G401 (cell line): ENCODE measurements around the gene VTI1A. TPM values are rescaled to one million over a fixed set of nuclear protein-coding genes. Genes with fewer than 3 reads are reported as not detected.
"Not testable (repeated sequence)": the region's sequence is repeated elsewhere in the genome, so short reads cannot be mapped to it uniquely, and the experiment has no call there.

ENCODE experiments used
- DNase-seq: peaks from one replicate; pipeline ENCODE4 v3.0.0-alpha.2; 2015; ENCODE audit warnings: low spot score
- in situ Hi-C: cut with HindIII; loops from 2 replicates; pipeline ENCODE4 v1.10.0; 2016; ENCODE audit warnings: low sequenced_read_pairs, mixed read lengths
- total RNA-seq: library from RNA; depleted of rRNA; stranded (reverse); fragments of >200 nt; shearing (Covaris generic); gene quantifications from 2 replicates; pipeline ENCODE4 v1.2.3, GENCODE V29; 2014

VTI1A gene
- total RNA-seq, 1 experiment from 2014 or later = 30.5 TPM

- in situ Hi-C loops = no loop called here
- DNase-seq = no peak
Measured at GRCh38 chr10:112447620-112447928, 559 bp downstream of the VTI1A start.

GRCh38 chr10:112448888-112449287 is 1.9 kb downstream of the VTI1A start:
- in situ Hi-C loops = no loop called here
- DNase-seq = no peak

GRCh38 chr10:112454910-112455779 is 8.1 kb downstream of the VTI1A start:
- in situ Hi-C loops = no loop called here
- no peak for DNase-seq

- in situ Hi-C loops = no loop called here
- DNase-seq = no peak
Measured at GRCh38 chr10:112456533-112456932, 9.5 kb downstream of the VTI1A start.

- in situ Hi-C loops = no loop called here
- no peak for DNase-seq
Measured at GRCh38 chr10:112460366-112460765, 13.4 kb downstream of the VTI1A start.

GRCh38 chr10:112461029-112461887 is 14.2 kb downstream of the VTI1A start:
- in situ Hi-C loops = no loop called here
- DNase-seq = no peak

GRCh38 chr10:112464074-112464473 is 17.1 kb downstream of the VTI1A start:
- in situ Hi-C loops = not testable (repeated sequence)

GRCh38 chr10:112465299-112465883 is 18.4 kb downstream of the VTI1A start:
- no peak for DNase-seq
- in situ Hi-C loops = no loop called here

More at GRCh38 chr10:112464074-112464473, 17.1 kb downstream of the VTI1A start:
- not testable (repeated sequence) for DNase-seq

- in situ Hi-C loops = no loop called here
- DNase-seq = no peak
Measured at GRCh38 chr10:112466802-112467201, 19.8 kb downstream of the VTI1A start.

- no peak for DNase-seq
- in situ Hi-C loops = no loop called here
Measured at GRCh38 chr10:112467541-112468075, 20.6 kb downstream of the VTI1A start.

GRCh38 chr10:112471878-112472487 is 25.0 kb downstream of the VTI1A start:
- peak; percentile 64 for DNase-seq
- in situ Hi-C loops = no loop called here

- peak; percentile 15 for DNase-seq
- in situ Hi-C loops = no loop called here
Measured at GRCh38 chr10:112475575-112476218, 28.7 kb downstream of the VTI1A start.

GRCh38 chr10:112481602-112482001 is 34.6 kb downstream of the VTI1A start:
- in situ Hi-C loops = no loop called here
- DNase-seq = peak; percentile 34

GRCh38 chr10:112484399-112484798 is 37.4 kb downstream of the VTI1A start:
- in situ Hi-C loops = no loop called here
- DNase-seq = no peak

- no peak for DNase-seq
- in situ Hi-C loops = no loop called here
Measured at GRCh38 chr10:112487964-112488363, 40.9 kb downstream of the VTI1A start.

GRCh38 chr10:112490545-112490944 is 43.5 kb downstream of the VTI1A start:
- peak; percentile 13 for DNase-seq
- in situ Hi-C loops = no loop called here

GRCh38 chr10:112491144-112491543 is 44.1 kb downstream of the VTI1A start:
- in situ Hi-C loops = no loop called here
- no peak for DNase-seq

GRCh38 chr10:112492736-112493135 is 45.7 kb downstream of the VTI1A start:
- no peak for DNase-seq
- in situ Hi-C loops = no loop called here
